GM18507 (cell line): ENCODE data around the gene MGME1.
"Not testable (repeated sequence)": the region's sequence is repeated elsewhere in the genome, so short reads cannot be mapped to it uniquely, and the experiment has no call there.

Experiments
- DNase-seq: peaks from one replicate; pipeline ENCODE4 v3.0.0; 2011; ENCODE audit warnings: low read depth; ENCODE audit not compliant: insufficient read length; ENCODE audit errors: extremely low spot score
- FAIRE-seq: peaks from 2 replicates; lab custom pipeline; 2011; peaks lifted over from hg19 to GRCh38; lab: Jason Lieb, UNC

The MGME1 gene

DNA sequence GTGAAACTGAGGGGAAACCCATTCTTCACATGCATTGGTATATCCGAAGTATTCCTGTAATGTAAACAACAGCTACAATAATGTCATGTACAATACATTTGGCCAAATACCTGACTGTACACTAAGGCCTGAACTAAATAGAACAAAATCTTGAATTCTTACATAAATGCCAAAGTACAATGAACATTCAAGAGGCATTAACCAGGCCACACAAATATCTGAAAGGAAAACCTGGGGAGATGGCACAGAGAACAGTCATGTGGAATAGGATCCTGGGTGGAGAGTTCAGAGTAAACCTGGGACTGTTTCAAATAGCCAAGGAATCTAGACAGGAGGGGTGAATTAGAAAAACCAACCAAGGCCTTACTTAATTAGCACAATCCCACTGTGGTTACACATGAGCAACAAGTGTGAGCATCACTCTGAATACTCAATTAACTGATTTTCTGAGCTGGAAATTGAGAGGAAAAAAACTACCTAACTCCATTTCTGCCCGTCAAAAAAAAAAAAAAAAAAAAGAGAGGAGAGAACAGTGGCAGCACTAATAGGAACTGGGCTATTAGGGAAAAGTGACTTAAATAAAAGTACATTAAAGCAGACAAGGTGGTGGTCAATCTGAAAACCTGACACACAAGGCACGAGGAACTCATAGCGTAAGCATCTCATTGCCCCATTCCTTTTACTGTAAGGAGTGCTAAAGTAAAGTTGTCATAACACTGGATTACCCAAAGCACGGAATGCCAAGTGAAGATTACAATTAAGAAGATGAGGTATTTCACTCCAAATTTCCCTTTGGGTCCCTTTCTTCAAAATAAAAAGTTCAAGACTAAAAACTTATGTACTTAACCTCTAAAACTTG is 11.1 kb upstream of the MGME1 start:
- DNase-seq, result no peak
- no peak for FAIRE-seq

- FAIRE-seq, result no peak
- DNase-seq, result no peak
Measured at GRCh38 chr20:17958373-17959256, 10.2 kb upstream of the MGME1 start.

GRCh38 chr20:17959257-17959627 is 9.6 kb upstream of the MGME1 start:
- DNase-seq, result no peak
- peak; percentile 33 for FAIRE-seq

DNA sequence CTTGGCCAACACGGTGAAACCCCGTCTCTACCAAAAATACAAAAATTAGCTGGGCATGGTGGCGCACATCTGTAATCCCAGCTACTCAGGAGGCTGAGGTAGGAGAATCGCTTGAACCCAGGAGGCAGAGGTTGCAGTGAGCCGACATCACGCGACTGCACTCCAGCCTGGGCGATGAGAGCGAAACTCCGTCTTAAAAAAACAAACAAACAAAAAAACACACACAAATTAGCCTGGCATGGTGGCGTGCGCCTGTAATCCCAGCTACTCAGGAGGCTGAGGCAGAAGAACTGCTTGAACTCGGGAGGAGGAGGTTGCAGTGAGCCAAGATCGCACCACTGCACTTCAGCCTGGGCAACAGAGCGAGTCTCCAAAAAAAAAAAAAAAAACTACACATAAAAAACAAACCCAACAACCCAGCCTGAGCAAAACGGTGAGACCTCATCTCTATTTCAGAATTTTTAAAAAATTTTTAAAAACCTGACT is 8.4 kb upstream of the MGME1 start:
- DNase-seq, FAIRE-seq: not testable (repeated sequence)

DNA sequence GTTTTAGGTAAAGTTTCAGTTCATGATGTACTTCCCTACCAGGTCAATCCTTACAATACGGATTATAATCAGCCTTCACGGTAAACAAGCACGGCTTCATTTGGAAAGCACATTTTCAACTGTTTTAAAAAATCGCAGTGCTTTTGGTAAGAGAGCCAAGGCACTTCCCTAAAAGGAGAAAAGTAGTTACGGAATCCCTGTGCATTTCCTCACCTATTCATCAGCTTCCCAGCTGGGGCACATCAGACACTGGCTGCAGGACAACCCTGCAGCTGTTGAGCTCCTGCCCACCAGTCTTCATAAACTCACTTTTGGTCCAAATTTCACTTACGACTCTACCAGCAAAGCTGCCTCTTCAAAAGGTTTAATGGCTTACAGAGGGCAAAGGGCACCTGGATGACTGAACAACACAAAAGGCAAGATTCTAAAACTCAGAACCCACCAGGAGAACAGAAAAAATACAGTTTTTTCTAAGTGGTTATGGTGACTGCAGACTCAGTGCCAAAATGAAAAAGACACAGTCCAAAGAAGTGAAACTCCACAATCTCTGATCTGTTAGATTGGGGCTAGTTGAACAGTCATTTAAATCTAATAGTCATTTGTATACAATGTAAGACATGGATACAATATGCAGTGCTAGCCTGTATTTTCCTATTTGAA is 7.8 kb upstream of the MGME1 start:
- FAIRE-seq (peak; percentile 15), DNase-seq (no peak)

- FAIRE-seq (peak; percentile 12), DNase-seq (no peak)
Measured at GRCh38 chr20:17961587-17961940, 7.3 kb upstream of the MGME1 start.

- no peak for FAIRE-seq
- DNase-seq, result no peak
Measured at GRCh38 chr20:17963114-17963897, 5.5 kb upstream of the MGME1 start.

GRCh38 chr20:17964073-17964472 is 4.7 kb upstream of the MGME1 start:
- DNase-seq (no peak), FAIRE-seq (no peak)

- FAIRE-seq (no peak), DNase-seq (no peak)
Measured at GRCh38 chr20:17964632-17965031, 4.2 kb upstream of the MGME1 start.

DNA sequence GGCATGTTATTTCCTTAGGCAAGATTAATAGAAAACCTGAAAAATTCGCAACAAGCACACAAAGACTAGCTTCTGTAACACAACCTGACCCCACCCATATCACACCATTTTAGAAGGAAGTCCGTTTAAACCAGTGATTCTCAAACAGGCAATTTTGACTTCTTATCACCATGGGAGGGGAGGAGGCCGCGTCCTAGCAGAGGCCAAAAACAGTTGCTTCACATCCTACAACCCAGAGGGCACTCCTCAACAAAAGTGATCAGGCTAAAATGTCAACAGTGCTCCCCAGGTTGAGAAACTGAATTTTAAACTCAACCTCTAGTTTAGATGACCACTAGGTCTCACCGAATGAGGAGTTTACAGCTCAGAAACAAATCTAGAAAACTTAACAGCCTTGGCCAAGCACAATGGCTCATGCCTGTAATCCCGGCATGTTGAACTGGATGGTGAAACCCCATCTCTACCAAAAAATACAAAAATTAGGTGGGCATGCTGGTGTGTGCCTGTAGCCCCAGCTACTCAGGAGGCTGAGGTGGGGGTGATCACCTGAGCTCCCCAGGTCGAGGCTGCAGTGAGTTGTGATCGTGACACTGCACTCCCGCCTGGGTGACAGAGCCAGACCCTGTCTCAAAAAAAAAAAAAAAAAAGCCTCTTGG is 3.6 kb upstream of the MGME1 start:
- FAIRE-seq (peak; percentile 44), DNase-seq (no peak)

- DNase-seq (no peak), FAIRE-seq (peak; percentile 51)
Measured at GRCh38 chr20:17966432-17967310, 2.1 kb upstream of the MGME1 start.

GRCh38 chr20:17967521-17968365 is 1.1 kb upstream of the MGME1 start:
- FAIRE-seq (no peak), DNase-seq (no peak)

DNA sequence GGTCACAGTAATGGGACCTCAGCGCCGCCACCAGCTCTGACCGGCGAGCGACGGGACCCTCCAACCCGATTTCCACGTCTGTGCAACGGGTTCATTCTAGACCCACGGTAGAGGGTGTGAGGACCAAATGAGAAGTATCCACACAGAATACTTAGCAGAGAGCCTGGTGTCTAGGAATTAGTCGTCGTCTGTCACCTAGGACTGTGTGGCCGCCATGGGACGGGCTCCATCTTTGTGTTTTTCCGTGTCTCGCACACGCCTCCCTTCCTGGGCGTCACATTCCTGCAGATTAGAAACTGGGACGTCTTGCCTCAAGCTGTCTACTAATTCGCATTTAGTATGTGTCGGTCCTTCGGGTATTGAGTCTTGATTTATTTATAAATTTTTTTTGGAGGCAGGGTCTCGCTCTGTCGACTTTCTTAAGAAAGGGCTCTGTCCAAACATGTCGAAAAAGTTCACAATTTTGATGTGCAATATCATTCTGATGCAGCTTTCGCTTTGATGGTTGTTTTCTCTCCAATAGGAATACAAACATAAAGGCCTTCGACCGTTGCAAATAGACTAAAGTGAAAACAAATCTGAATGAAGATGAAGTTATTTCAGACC is 563 bp downstream of the MGME1 start:
- DNase-seq (no peak), FAIRE-seq (peak; percentile 52)

DNA sequence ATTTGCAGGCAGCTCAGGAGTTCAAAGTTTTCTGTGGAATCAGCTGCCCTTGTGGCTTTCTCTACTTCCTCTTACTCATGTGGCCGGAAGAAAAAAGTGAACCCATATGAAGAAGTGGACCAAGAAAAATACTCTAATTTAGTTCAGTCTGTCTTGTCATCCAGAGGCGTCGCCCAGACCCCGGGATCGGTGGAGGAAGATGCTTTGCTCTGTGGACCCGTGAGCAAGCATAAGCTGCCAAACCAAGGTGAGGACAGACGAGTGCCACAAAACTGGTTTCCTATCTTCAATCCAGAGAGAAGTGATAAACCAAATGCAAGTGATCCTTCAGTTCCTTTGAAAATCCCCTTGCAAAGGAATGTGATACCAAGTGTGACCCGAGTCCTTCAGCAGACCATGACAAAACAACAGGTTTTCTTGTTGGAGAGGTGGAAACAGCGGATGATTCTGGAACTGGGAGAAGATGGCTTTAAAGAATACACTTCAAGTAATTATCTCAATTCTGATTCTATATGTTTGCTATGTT is 1.1 kb downstream of the MGME1 start:
- DNase-seq (peak; percentile 26), FAIRE-seq (peak; percentile 79)

GRCh38 chr20:17971300-17972013 is 2.6 kb downstream of the MGME1 start:
- no peak for FAIRE-seq

GRCh38 chr20:17972121-17972520 is 3.3 kb downstream of the MGME1 start:
- DNase-seq (no peak), FAIRE-seq (peak; percentile 21)

More at GRCh38 chr20:17971300-17972013, 2.6 kb downstream of the MGME1 start:
- DNase-seq, result no peak
